ENCODE results near the gene ZNF800.

Gene ZNF800

DNA sequence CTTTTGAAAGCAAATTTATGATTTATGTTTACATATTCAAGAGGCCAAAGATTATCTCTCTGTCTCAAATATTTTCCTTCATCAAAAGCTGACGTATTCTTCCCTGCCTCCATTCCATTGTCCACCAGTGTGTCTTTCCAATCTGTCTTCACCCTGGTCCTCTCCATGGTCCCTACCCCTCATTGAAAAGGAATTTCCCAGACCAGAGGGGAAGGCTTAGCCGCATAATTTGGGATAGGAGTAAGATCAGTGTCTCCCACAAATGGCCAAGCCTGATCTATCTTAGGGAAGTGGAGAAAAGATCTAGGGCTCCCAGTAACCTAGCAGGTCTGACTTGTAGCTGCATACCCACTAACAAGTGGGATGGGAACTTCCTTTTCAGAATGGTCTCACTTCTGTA, 46.3 kb upstream of the ZNF800 start:
- no peaks in the 10 kb centered on the region for H3K36me3 ChIP-seq (ENCODE audit: control insufficient read depth in 2 of 2, insufficient read depth in 1 of 2, low read length in 2 of 2)
- no peaks in the 10 kb centered on the region for H3K9me3 ChIP-seq (ENCODE audit: control insufficient read depth, insufficient read depth, low read depth, low read length)
- POLR2A ChIA-PET: interaction anchor here (0.9 to 1.2 kb wide), 2 partner anchors 46 to 147 kb away, joined by 3 to 4 read pairs; partner anchors contain the start of genes GCC1 and ZNF800
- H3K4me3 ChIP-seq (ENCODE audit: low read depth, low read length): no peak overlapping the region
- CTCF ChIA-PET: interaction anchor here (2.5 kb wide), 1 partner anchor 9 kb away, joined by 13 read pairs; no protein-coding TSS in a partner anchor
- no peak for TF ChIP-seq ZNF626 (tag by site-specific recombination; IDR thresholded peaks at IDR 0.05)
- TF ChIP-seq, protein P1, sequence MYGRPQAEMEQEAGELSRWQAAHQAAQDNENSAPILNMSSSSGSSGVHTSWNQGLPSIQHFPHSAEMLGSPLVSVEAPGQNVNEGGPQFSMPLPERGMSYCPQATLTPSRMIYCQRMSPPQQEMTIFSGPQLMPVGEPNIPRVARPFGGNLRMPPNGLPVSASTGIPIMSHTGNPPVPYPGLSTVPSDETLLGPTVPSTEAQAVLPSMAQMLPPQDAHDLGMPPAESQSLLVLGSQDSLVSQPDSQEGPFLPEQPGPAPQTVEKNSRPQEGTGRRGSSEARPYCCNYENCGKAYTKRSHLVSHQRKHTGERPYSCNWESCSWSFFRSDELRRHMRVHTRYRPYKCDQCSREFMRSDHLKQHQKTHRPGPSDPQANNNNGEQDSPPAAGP (tag by site-specific recombination; IDR thresholded peaks at IDR 0.05): no peak
- TF ChIP-seq ZNF830 (tag by site-specific recombination; IDR thresholded peaks at IDR 0.05; ENCODE audit: low read depth): no peak
- no peak for TF ChIP-seq SP3 (tag by site-specific recombination; IDR thresholded peaks at IDR 0.05)
- peaks cover 2% of the 10 kb centered on the region; the same call in 1 of the 2 replicates for H3K4me1 ChIP-seq (ENCODE audit: control insufficient read depth, insufficient read depth, low read length)
- no peak overlapping the region for H3K27ac ChIP-seq (ENCODE audit: extremely low read depth, low read depth, low read length)

DNA sequence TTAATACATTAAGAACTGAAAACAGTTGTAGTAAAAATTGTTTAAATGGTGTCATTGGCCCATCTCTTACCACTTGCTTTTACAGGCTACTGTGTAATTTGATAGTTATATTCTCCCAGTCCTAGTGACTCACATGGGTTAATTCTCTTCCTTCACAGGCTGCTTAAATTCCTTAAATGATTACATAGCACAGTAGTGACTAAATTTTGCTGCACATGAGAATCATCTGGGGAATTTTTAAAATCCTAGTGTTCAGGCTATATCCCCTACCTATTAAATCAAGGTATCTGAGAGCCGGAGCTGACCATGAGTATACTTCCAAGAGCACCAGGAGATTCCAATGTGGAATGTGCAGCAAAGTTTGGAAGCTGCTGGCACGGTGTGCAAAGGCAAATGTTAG, 45.3 kb upstream of the ZNF800 start:
- Histone ChIP-seq H3K36me3 (ENCODE audit: control insufficient read depth in 2 of 2, insufficient read depth in 1 of 2, low read length in 2 of 2) (no peaks in the 10 kb centered on the region), H3K4me1 (ENCODE audit: control insufficient read depth, insufficient read depth, low read length) (peaks cover 2% of the 10 kb centered on the region; the same call in 1 of the 2 replicates), H3K4me3 (ENCODE audit: low read depth, low read length) (no peak overlapping the region), H3K9me3 (ENCODE audit: control insufficient read depth, insufficient read depth, low read depth, low read length) (no peaks in the 10 kb centered on the region), H3K27ac (ENCODE audit: extremely low read depth, low read depth, low read length) (no peak overlapping the region)
- ChIA-PET CTCF (interaction anchor here (2.5 kb wide), 1 partner anchor 10 kb away, joined by 13 read pairs; no protein-coding TSS in a partner anchor), POLR2A (interaction anchor here (0.9 to 1.2 kb wide), 2 partner anchors 45 to 148 kb away, joined by 3 to 4 read pairs; partner anchors contain the start of genes GCC1 and ZNF800)
- TF ChIP-seq ZNF132 (tag by site-specific recombination; IDR thresholded peaks at IDR 0.05; ENCODE audit: borderline replicate concordance) (no peak), BCL11B (tag by site-specific recombination; IDR thresholded peaks at IDR 0.05; ENCODE audit: low read depth) (no peak), ZNF311 (tag by site-specific recombination; IDR thresholded peaks at IDR 0.05; ENCODE audit: borderline replicate concordance) (no peak), ZNF184 (tag by site-specific recombination; IDR thresholded peaks at IDR 0.05) (0 out of 2 replicates have a peak, but pooled peaks have one; percentile 40), ZNF660 (tag by site-specific recombination; IDR thresholded peaks at IDR 0.05) (peak; percentile 55; the same call in 1 of the 2 replicates), ZNF114 (tag by site-specific recombination; IDR thresholded peaks at IDR 0.05) (no peak), SP7 (tag by site-specific recombination; IDR thresholded peaks at IDR 0.05) (0 out of 2 replicates have a peak, but pooled peaks have one; percentile 32), ZNF366 (tag by site-specific recombination; conservative IDR thresholded peaks at IDR 0.05) (peak; percentile 61), ZNF2 (tag by site-specific recombination; IDR thresholded peaks at IDR 0.05) (peak; percentile 25; the same call in 1 of the 2 replicates), KLF8 (tag by site-specific recombination; IDR thresholded peaks at IDR 0.05) (0 out of 2 replicates have a peak, but pooled peaks have one; percentile 10), ZNF600 (tag by site-specific recombination; IDR thresholded peaks at IDR 0.05) (0 out of 2 replicates have a peak, but pooled peaks have one; percentile 22), GLI4 (tag by site-specific recombination; IDR thresholded peaks at IDR 0.05) (no peak), ZNF629 (tag by site-specific recombination; IDR thresholded peaks at IDR 0.05) (peak; percentile 41; the same call in 1 of the 2 replicates), ZNF248 (tag by site-specific recombination; IDR thresholded peaks at IDR 0.05) (no peak), ZNF175 (tag by site-specific recombination; IDR thresholded peaks at IDR 0.05) (no peak), ZNF792 (tag by site-specific recombination; IDR thresholded peaks at IDR 0.05) (no peak), FEZF1 (tag by site-specific recombination; IDR thresholded peaks at IDR 0.05) (no peak), OSR2 (tag by site-specific recombination; IDR thresholded peaks at IDR 0.05) (peak; percentile 85), ZNF133 (tag by site-specific recombination; IDR thresholded peaks at IDR 0.05) (no peak)
- TF ChIP-seq, protein P2, sequence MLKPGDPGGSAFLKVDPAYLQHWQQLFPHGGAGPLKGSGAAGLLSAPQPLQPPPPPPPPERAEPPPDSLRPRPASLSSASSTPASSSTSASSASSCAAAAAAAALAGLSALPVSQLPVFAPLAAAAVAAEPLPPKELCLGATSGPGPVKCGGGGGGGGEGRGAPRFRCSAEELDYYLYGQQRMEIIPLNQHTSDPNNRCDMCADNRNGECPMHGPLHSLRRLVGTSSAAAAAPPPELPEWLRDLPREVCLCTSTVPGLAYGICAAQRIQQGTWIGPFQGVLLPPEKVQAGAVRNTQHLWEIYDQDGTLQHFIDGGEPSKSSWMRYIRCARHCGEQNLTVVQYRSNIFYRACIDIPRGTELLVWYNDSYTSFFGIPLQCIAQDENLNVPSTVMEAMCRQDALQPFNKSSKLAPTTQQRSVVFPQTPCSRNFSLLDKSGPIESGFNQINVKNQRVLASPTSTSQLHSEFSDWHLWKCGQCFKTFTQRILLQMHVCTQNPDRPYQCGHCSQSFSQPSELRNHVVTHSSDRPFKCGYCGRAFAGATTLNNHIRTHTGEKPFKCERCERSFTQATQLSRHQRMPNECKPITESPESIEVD (tag by site-specific recombination; IDR thresholded peaks at IDR 0.05): peak; percentile 63

Measured in HEK293 (cell line).